Activated CD8-positive, alpha-beta memory T cell treated with anti-CD3 and anti-CD28 coated beads, Interleukin-2, amount 50 U/mL, for 1 hour (primary cell): ENCODE results near the gene SPDYE4.

Experiments used
- DNase-seq: peaks from one replicate; pipeline ENCODE4 v3.0.0-alpha.2; 2020; ENCODE audit errors: extremely low read depth

The SPDYE4 gene

GRCh38 chr17:8712698-8713097, 45.6 kb downstream of the SPDYE4 start:
- DNase-seq, result no peak

GRCh38 chr17:8711291-8711690, 47.1 kb downstream of the SPDYE4 start:
- no peak for DNase-seq

- no peak for DNase-seq
Observed at GRCh38 chr17:8710813-8711212, 47.5 kb downstream of the SPDYE4 start.

- DNase-seq, result no peak
Observed at GRCh38 chr17:8709006-8709405, 49.3 kb downstream of the SPDYE4 start.

GRCh38 chr17:8708025-8708461, 50.3 kb downstream of the SPDYE4 start:
- DNase-seq, result no peak

GRCh38 chr17:8707332-8708024, 50.9 kb downstream of the SPDYE4 start:
- DNase-seq, result no peak

GRCh38 chr17:8706431-8706830, 51.9 kb downstream of the SPDYE4 start:
- DNase-seq, result no peak

GRCh38 chr17:8705427-8705826, 52.9 kb downstream of the SPDYE4 start:
- DNase-seq, result no peak

GRCh38 chr17:8703001-8703400, 55.3 kb downstream of the SPDYE4 start:
- DNase-seq, result no peak

- no peak for DNase-seq
Observed at GRCh38 chr17:8701754-8702153, 56.6 kb downstream of the SPDYE4 start.

GRCh38 chr17:8701221-8701620, 57.1 kb downstream of the SPDYE4 start:
- DNase-seq, result no peak
